Neural cell (in vitro differentiated cells): ENCODE data around the gene TRIM45. TPM values are rescaled to one million over a fixed set of nuclear protein-coding genes. Genes with fewer than 3 reads are reported as not detected.
"Not testable (repeated sequence)": the region's sequence is repeated elsewhere in the genome, so short reads cannot be mapped to it uniquely, and the experiment has no call there.

ENCODE experiments used
- H2AFZ ChIP-seq: fragments of 200-600, 300-800 bp; sonication (generic), shearing (Covaris generic); 2 replicates; pipeline ENCODE4 v1.6.0; 2014; ENCODE audit warnings: low read depth, mild to moderate bottlenecking, antibody characterized with exemption, low read length, moderate library complexity
- H3F3A ChIP-seq: fragments of 200-600 bp; shearing (Covaris generic); 2 replicates; pipeline ENCODE4 v1.6.1; 2016; ENCODE audit warnings: mild to moderate bottlenecking, moderate library complexity, mixed read lengths, antibody characterized with exemption, low read length; ENCODE audit not compliant: insufficient read depth, poor library complexity, severe bottlenecking
- H3K27ac ChIP-seq: fragments of 200-600, 300-800 bp; sonication (generic), shearing (Covaris generic); 2 replicates; pipeline ENCODE4 v1.5.1; 2014; ENCODE audit warnings: mild to moderate bottlenecking, low read length, moderate library complexity
- H3K27me3 ChIP-seq: fragments of 300-800, 200-600 bp; sonication (generic), shearing (Covaris generic); 2 replicates; pipeline ENCODE4 v1.6.0; 2014; ENCODE audit warnings: mild to moderate bottlenecking, low read depth, low read length, moderate library complexity; ENCODE audit not compliant: insufficient read depth
- H3K36me3 ChIP-seq: fragments of 300-800, 200-600 bp; sonication (generic), shearing (Covaris generic); 2 replicates; pipeline ENCODE4 v1.5.1; 2014; ENCODE audit warnings: mild to moderate bottlenecking, antibody characterized with exemption, low read length, moderate library complexity; ENCODE audit not compliant: insufficient read depth
- H3K4me2 ChIP-seq: fragments of 300-800, 200-600 bp; sonication (generic), shearing (Covaris generic); 2 replicates; pipeline ENCODE4 v1.6.0; 2014; ENCODE audit warnings: mild to moderate bottlenecking, low read length
- H3K4me3 ChIP-seq: fragments of 300-800, 200-600 bp; sonication (generic), shearing (Covaris generic); 2 replicates; pipeline ENCODE4 v1.5.1; 2014; ENCODE audit warnings: mild to moderate bottlenecking, low read length, moderate library complexity
- H3K79me2 ChIP-seq: fragments of 200-600 bp; shearing (Covaris generic); replicated peaks from 2 replicates; pipeline ENCODE4 v1.6.0; 2014; ENCODE audit warnings: mild to moderate bottlenecking, low read length, moderate library complexity; ENCODE audit not compliant: insufficient read depth
- H3K9ac ChIP-seq: fragments of 300-800, 200-600 bp; sonication (generic), shearing (Covaris generic); 2 replicates; pipeline ENCODE4 v1.6.1; 2016; ENCODE audit warnings: mild to moderate bottlenecking, low read length, mixed read lengths
- H3K9me2 ChIP-seq: fragments of 200-600 bp; shearing (Covaris generic); 2 replicates; pipeline ENCODE4 v1.6.1; 2016; ENCODE audit warnings: mild to moderate bottlenecking, low read length, mixed read lengths; ENCODE audit not compliant: insufficient read depth
- H3K9me3 ChIP-seq: fragments of 200-600, 300-800 bp; sonication (generic), shearing (Covaris generic); 2 replicates; pipeline ENCODE4 v1.6.1; 2016; ENCODE audit warnings: mild to moderate bottlenecking, mixed run types, low read length, moderate library complexity, mixed read lengths
- H4K20me1 ChIP-seq: fragments of 200-600 bp; shearing (Covaris generic); 2 replicates; pipeline ENCODE4 v1.6.1; 2016; ENCODE audit warnings: mild to moderate bottlenecking, mixed run types; ENCODE audit not compliant: insufficient read depth
- CTCF ChIP-seq: fragments of 450-650 bp; IDR thresholded peaks from 2 replicates; pipeline ENCODE4 v1.5.1; 2014; ENCODE audit warnings: antibody characterized with exemption, mild to moderate bottlenecking, moderate library complexity; ENCODE audit not compliant: poor library complexity, severe bottlenecking
- EP300 ChIP-seq: fragments of 450-650 bp; conservative IDR thresholded peaks from 2 replicates; pipeline ENCODE4 v1.6.1; 2014; ENCODE audit warnings: antibody characterized with exemption, mild to moderate bottlenecking, moderate library complexity; ENCODE audit not compliant: poor library complexity, severe bottlenecking
- EZH2 ChIP-seq: fragments of 200-600, 300-800 bp; shearing (Covaris generic), sonication (generic); IDR thresholded peaks from 2 replicates; pipeline ENCODE4 v1.6.1; 2014; ENCODE audit warnings: antibody characterized with exemption, low read length, borderline replicate concordance, mild to moderate bottlenecking; ENCODE audit not compliant: insufficient read depth, poor library complexity, severe bottlenecking
- MXI1 ChIP-seq: fragments of 450-650 bp; conservative IDR thresholded peaks from 2 replicates; pipeline ENCODE4 v1.6.1; 2014; ENCODE audit warnings: antibody characterized with exemption, mild to moderate bottlenecking; ENCODE audit not compliant: poor library complexity, severe bottlenecking
- POLR2AphosphoS5 ChIP-seq: IDR thresholded peaks from 2 replicates; pipeline ENCODE4 v1.6.1; 2012
- RAD21 ChIP-seq: fragments of 450-650 bp; conservative IDR thresholded peaks from 2 replicates; pipeline ENCODE4 v1.6.1; 2014; ENCODE audit warnings: antibody characterized with exemption, mild to moderate bottlenecking, moderate library complexity
- REST ChIP-seq: IDR thresholded peaks from 2 replicates; pipeline ENCODE4 v1.6.1; 2012; ENCODE audit warnings: borderline replicate concordance
- SMC3 ChIP-seq: fragments of 450-650 bp; conservative IDR thresholded peaks from 2 replicates; pipeline ENCODE4 v1.6.1; 2014; ENCODE audit warnings: antibody characterized with exemption, mild to moderate bottlenecking, moderate library complexity; ENCODE audit not compliant: poor library complexity
- TAF1 ChIP-seq: IDR thresholded peaks from 2 replicates; pipeline ENCODE4 v1.6.1; 2012; ENCODE audit warnings: low read depth
- polyA plus RNA-seq: library from polyadenylated mRNA; depleted of rRNA; stranded (reverse); fragments of >200 nt; gene quantifications from 2 replicates; pipeline ENCODE4 v1.2.3, GENCODE V29; 2014

Gene TRIM45
- polyA plus RNA-seq, 1 donor from 2014 or later = 4.9 TPM

- Histone ChIP-seq H4K20me1 (no peaks in the 10 kb centered on the region), H3K9me2 (no peaks in the 10 kb centered on the region), H3K4me3 (peak overlapping the region; percentile 68), H3K79me2 (no peaks in the 10 kb centered on the region), H3K4me2 (peak overlapping the region; percentile 48), H3K36me3 (no peaks in the 10 kb centered on the region), H3K27ac (peak overlapping the region; percentile 2), H2AFZ (peak overlapping the region; percentile 60), H3F3A (no peaks in the 10 kb centered on the region), H3K9ac (peak overlapping the region; percentile 61), H3K9me3 (no peaks in the 10 kb centered on the region), H3K27me3 (no peaks in the 10 kb centered on the region)
- TF ChIP-seq POLR2AphosphoS5 = no peak
- TF ChIP-seq TAF1 = no peak
- no peak for TF ChIP-seq CTCF
- no peak for TF ChIP-seq EP300
- TF ChIP-seq MXI1 = no peak
- TF ChIP-seq EZH2 = no peak
- TF ChIP-seq REST = no peak
- no peak for TF ChIP-seq SMC3
- TF ChIP-seq RAD21 = no peak
These were observed 568 bp downstream of the TRIM45 start for GRCh38 chr1:117120774-117121588.

GRCh38 chr1:117119144-117119543, 2.4 kb downstream of the TRIM45 start:
- H3K9me3 ChIP-seq, H3K27ac ChIP-seq, H3F3A ChIP-seq, H3K9me2 ChIP-seq, H2AFZ ChIP-seq, H3K36me3 ChIP-seq, H3K79me2 ChIP-seq, H3K4me3 ChIP-seq, H3K4me2 ChIP-seq, H3K9ac ChIP-seq, H3K27me3 ChIP-seq, H4K20me1 ChIP-seq: not testable (repeated sequence)
